HEK293 (cell line): ENCODE measurements around the gene RPS29.

Source experiments
- CTCF ChIA-PET: fragments of 350-600 bp; formaldehyde crosslinking; extraction: SDS; loops from one replicate; lab custom pipeline; 2021; ENCODE audit warnings: antibody characterized with exemption; lab: Yijun Ruan, JAX
- POLR2A ChIA-PET: fragments of 300-600 bp; formaldehyde crosslinking; extraction: SDS; loops from one replicate; lab custom pipeline; 2020; ENCODE audit warnings: antibody characterized with exemption, inconsistent platforms; lab: Yijun Ruan, JAX
- H3K27ac ChIP-seq: fragments of 200-500 bp; sonication (Bioruptor generic); 2 replicates; pipeline ENCODE4 v1.5.1; 2014; ENCODE audit warnings: low read depth, low read length, control low read depth, inconsistent platforms; ENCODE audit errors: extremely low read depth
- H3K36me3 ChIP-seq, 2 experiments: fragments of 200-500 bp in 1 of 2; sonication (Bioruptor generic) in 1 of 2; 1 replicate in 1 of 2; 2 replicates in 1 of 2; pipeline ENCODE4 v1.5.1; 2014 to 2017; ENCODE audit warnings: inconsistent platforms in 2 of 2, low read length in 2 of 2; ENCODE audit not compliant: control insufficient read depth in 2 of 2, insufficient read depth in 1 of 2
- H3K4me1 ChIP-seq: fragments of 200-500 bp; sonication (Bioruptor generic); 2 replicates; pipeline ENCODE4 v1.5.1; 2014; ENCODE audit warnings: mild to moderate bottlenecking, low read length, inconsistent platforms; ENCODE audit not compliant: control insufficient read depth, insufficient read depth
- H3K4me3 ChIP-seq: 2 replicates; pipeline ENCODE4 v1.5.1; 2011; ENCODE audit warnings: low read depth, mild to moderate bottlenecking, control low read depth, low read length, moderate library complexity
- H3K9me3 ChIP-seq: fragments of 200-500 bp; sonication (Bioruptor generic); 2 replicates; pipeline ENCODE4 v1.5.1; 2014; ENCODE audit warnings: low read depth, low read length, inconsistent platforms; ENCODE audit not compliant: control insufficient read depth, insufficient read depth
- MEIS1 ChIP-seq: sonication (generic); formaldehyde crosslinking; IDR thresholded peaks from 2 replicates; pipeline ENCODE4 v1.8.1; 2022; ENCODE audit warnings: missing genetic modification reagents, mild to moderate bottlenecking, borderline replicate concordance
- RBAK ChIP-seq: fragments of 450-650 bp; formaldehyde crosslinking; IDR thresholded peaks from 2 replicates; pipeline ENCODE4 v1.5.1; 2016; ENCODE audit warnings: missing biosample characterization, missing genetic modification characterization
- SCRT2 ChIP-seq: fragments of 450-650 bp; formaldehyde crosslinking; IDR thresholded peaks from 2 replicates; pipeline ENCODE4 v1.5.1; 2016; ENCODE audit warnings: missing biosample characterization, missing genetic modification characterization
- YY1 ChIP-seq: fragments of 450-650 bp; formaldehyde crosslinking; IDR thresholded peaks from 2 replicates; pipeline ENCODE4 v1.5.1; 2018; ENCODE audit warnings: missing biosample characterization, missing genetic modification characterization
- ZBTB11 ChIP-seq: fragments of 450-650 bp; formaldehyde crosslinking; conservative IDR thresholded peaks from 2 replicates; pipeline ENCODE4 v1.5.1; 2016; ENCODE audit warnings: low read depth, missing biosample characterization, missing genetic modification characterization
- ZBTB17 ChIP-seq: fragments of 450-650 bp; formaldehyde crosslinking; IDR thresholded peaks from 2 replicates; pipeline ENCODE4 v1.5.1; 2016; ENCODE audit warnings: missing biosample characterization, missing genetic modification characterization
- ZBTB20 ChIP-seq: fragments of 450-650 bp; formaldehyde crosslinking; IDR thresholded peaks from 2 replicates; pipeline ENCODE4 v1.5.1; 2016; ENCODE audit warnings: missing biosample characterization, missing genetic modification characterization
- ZBTB21 ChIP-seq: fragments of 450-650 bp; formaldehyde crosslinking; IDR thresholded peaks from 2 replicates; pipeline ENCODE4 v1.5.1; 2017; ENCODE audit warnings: missing biosample characterization, missing genetic modification characterization
- ZBTB48 ChIP-seq: fragments of 450-650 bp; formaldehyde crosslinking; IDR thresholded peaks from 2 replicates; pipeline ENCODE4 v1.5.1; 2016; ENCODE audit warnings: missing biosample characterization, missing genetic modification characterization
- ZFP3 ChIP-seq: fragments of 450-650 bp; formaldehyde crosslinking; IDR thresholded peaks from 2 replicates; pipeline ENCODE4 v1.5.1; 2016; ENCODE audit warnings: low read depth, missing biosample characterization, missing genetic modification characterization
- ZNF10 ChIP-seq: fragments of 450-650 bp; formaldehyde crosslinking; IDR thresholded peaks from 2 replicates; pipeline ENCODE4 v1.5.1; 2017; ENCODE audit warnings: missing biosample characterization, missing genetic modification characterization
- ZNF155 ChIP-seq: fragments of 450-650 bp; formaldehyde crosslinking; IDR thresholded peaks from 2 replicates; pipeline ENCODE4 v1.5.1; 2016; ENCODE audit warnings: missing biosample characterization, missing genetic modification characterization
- ZNF2 ChIP-seq: fragments of 450-650 bp; formaldehyde crosslinking; IDR thresholded peaks from 2 replicates; pipeline ENCODE4 v1.5.1; 2016; ENCODE audit warnings: missing biosample characterization, missing genetic modification characterization
- ZNF214 ChIP-seq: fragments of 450-650 bp; formaldehyde crosslinking; IDR thresholded peaks from 2 replicates; pipeline ENCODE4 v1.5.1; 2017; ENCODE audit warnings: missing biosample characterization, mild to moderate bottlenecking, missing genetic modification characterization, borderline replicate concordance
- ZNF23 ChIP-seq: fragments of 450-650 bp; formaldehyde crosslinking; IDR thresholded peaks from 2 replicates; pipeline ENCODE4 v1.5.1; 2016; ENCODE audit warnings: missing biosample characterization, missing genetic modification characterization, borderline replicate concordance
- ZNF404 ChIP-seq: fragments of 450-650 bp; formaldehyde crosslinking; IDR thresholded peaks from 2 replicates; pipeline ENCODE4 v1.5.1; 2017; ENCODE audit warnings: missing biosample characterization, missing genetic modification characterization
- ZNF548 ChIP-seq: fragments of 450-650 bp; formaldehyde crosslinking; IDR thresholded peaks from 2 replicates; pipeline ENCODE4 v1.5.1; 2016; ENCODE audit warnings: missing biosample characterization, missing genetic modification characterization
- ZNF560 ChIP-seq: fragments of 450-650 bp; formaldehyde crosslinking; IDR thresholded peaks from 2 replicates; pipeline ENCODE4 v1.5.1; 2017; ENCODE audit warnings: missing biosample characterization, missing genetic modification characterization, borderline replicate concordance
- ZNF561 ChIP-seq: fragments of 450-650 bp; IDR thresholded peaks from 2 replicates; pipeline ENCODE4 v1.5.1; 2018; ENCODE audit warnings: missing biosample characterization, missing genetic modification characterization, borderline replicate concordance
- ZNF623 ChIP-seq: fragments of 450-650 bp; formaldehyde crosslinking; IDR thresholded peaks from 2 replicates; pipeline ENCODE4 v1.5.1; 2016; ENCODE audit warnings: missing biosample characterization, missing genetic modification characterization
- ZNF660 ChIP-seq: fragments of 450-650 bp; IDR thresholded peaks from 2 replicates; pipeline ENCODE4 v1.5.1; 2018; ENCODE audit warnings: missing biosample characterization, mild to moderate bottlenecking, missing genetic modification characterization
- ZNF664 ChIP-seq: fragments of 450-650 bp; formaldehyde crosslinking; IDR thresholded peaks from 2 replicates; pipeline ENCODE4 v1.5.1; 2016; ENCODE audit warnings: missing biosample characterization, missing genetic modification characterization
- ZNF677 ChIP-seq: fragments of 450-650 bp; IDR thresholded peaks from 2 replicates; pipeline ENCODE4 v1.5.0; 2018; ENCODE audit warnings: missing biosample characterization, mild to moderate bottlenecking, missing genetic modification characterization, moderate library complexity
- ZNF76 ChIP-seq: fragments of 450-650 bp; formaldehyde crosslinking; IDR thresholded peaks from 2 replicates; pipeline ENCODE4; 2016; ENCODE audit warnings: low read depth, missing biosample characterization, missing genetic modification characterization, borderline replicate concordance
- ZNF777 ChIP-seq: fragments of 450-650 bp; formaldehyde crosslinking; IDR thresholded peaks from 2 replicates; pipeline ENCODE4 v1.5.1; 2017; ENCODE audit warnings: missing biosample characterization, missing genetic modification characterization, borderline replicate concordance
- TF ChIP-seq, protein P1 (sequence below): sonication (generic); formaldehyde crosslinking; IDR thresholded peaks from 2 replicates; pipeline ENCODE4 v1.8.1; 2022; ENCODE audit warnings: mild to moderate bottlenecking, moderate library complexity, missing genetic modification reagents
- TF ChIP-seq, protein P2 (sequence below): fragments of 450-650 bp; formaldehyde crosslinking; IDR thresholded peaks from 2 replicates; pipeline ENCODE4 v1.5.1; 2016; ENCODE audit warnings: missing biosample characterization, missing genetic modification characterization

Gene RPS29

DNA sequence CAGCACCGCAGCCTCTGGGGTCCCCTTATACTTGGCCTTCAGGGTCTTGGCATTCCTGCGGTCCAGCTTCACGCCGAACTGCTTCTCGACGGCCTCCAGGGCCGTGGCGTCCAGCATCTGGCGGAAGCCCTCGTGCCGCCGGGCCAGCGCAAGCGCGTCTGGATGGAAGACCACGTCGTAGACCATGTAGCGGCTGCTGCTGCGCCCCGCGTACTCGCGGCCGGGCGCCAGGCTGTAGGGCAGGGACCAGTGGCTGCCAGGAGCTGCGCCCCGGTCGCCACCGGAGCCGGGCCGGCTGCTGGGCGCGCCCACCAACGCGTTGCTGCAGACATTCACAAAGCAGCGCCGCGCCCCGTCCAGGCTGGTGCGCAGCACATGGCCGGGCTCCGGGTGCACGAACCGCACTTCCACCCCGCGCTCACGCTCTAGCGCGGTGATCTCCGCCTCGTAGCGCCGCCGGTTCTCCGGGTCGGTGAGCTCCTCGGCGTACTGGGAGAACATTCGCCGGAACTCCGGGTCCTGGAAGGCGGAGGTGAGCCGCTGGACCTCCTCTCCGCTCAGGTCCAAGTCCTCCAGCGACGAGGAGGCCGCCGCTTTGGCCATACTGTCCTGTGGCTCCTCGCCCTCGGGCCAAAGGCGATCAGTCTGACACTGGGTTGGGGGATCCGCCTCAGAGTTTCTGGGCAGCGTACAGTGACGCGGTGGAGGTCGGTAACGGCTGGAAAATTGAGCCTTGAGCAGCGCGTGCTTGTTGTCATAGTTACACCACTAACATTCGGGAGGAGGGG is 48.6 kb upstream of the RPS29 start, which contains the start of gene DNAAF2 (continued):
- TF ChIP-seq ZFP3 (tag by site-specific recombination) (0 out of 2 replicates have a peak, but pooled peaks have one; percentile 24), ZNF660 (tag by site-specific recombination) (no peak), ZNF23 (tag by site-specific recombination) (no peak), ZBTB21 (tag by site-specific recombination) (no peak), ZBTB20 (tag by site-specific recombination) (peak; percentile 72; the same call in 1 of the 2 replicates), ZNF214 (tag by site-specific recombination) (no peak), YY1 (tag by site-specific recombination) (no peak), MEIS1 (no peak), ZBTB17 (tag by site-specific recombination) (peak; percentile 72), ZNF623 (tag by site-specific recombination) (no peak), ZNF76 (tag by site-specific recombination) (peak; percentile 28; the same call in 1 of the 2 replicates), ZNF2 (tag by site-specific recombination) (no peak; the same call in 1 of the 2 replicates), ZNF10 (tag by site-specific recombination) (no peak), ZNF664 (tag by site-specific recombination) (no peak), ZBTB11 (peak; percentile 1; the same call in 1 of the 2 replicates), ZNF561 (tag by site-specific recombination) (peak; percentile 32; the same call in 1 of the 2 replicates), ZNF777 (tag by site-specific recombination) (peak; percentile 15; the same call in 1 of the 2 replicates), ZNF404 (tag by site-specific recombination) (no peak), ZNF548 (tag by site-specific recombination) (no peak)

DNA sequence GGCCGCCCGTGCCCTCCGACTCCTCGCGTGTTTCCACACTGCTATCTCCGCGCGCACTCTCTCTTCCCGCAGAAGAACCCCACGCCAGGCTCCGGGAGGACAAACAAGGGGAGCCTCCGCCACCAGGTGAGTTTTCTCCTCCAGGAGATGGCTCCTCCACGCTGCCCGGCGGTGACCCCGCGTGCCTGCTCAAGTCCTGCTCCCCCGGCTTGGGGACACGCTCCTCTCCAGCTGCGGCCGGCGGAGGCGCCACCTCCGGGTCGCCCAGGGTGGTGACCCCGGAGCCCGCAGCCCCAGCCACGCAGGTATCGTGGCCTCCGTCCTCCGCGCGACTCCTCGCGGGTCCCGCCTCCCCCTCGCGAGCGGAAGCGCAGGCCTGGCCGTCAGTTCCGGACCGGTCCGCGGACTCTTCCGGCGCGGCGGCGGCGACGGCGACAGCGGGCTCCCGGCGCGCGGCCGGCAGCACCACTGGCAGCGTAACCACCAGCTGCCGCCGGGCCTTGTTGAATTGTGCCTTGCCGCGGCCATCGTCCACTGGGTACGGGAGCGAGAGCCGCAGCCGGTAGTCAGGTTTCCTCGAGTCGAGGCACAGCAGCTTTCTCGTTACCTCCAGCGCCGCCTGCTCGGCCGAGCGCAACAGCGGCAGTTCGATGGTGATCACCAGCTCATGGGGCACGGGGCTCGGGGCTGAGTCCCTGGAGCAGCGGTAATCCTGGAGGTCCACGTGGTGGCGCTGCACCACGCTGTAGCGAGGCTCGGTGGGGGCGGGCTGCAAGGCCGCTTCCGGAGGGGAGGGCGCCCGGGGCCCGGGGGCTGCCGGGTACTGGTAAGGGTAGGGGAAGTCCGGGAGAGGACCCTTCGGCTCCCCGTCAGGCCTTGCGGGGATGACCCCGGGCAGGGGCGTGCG is 47.7 kb upstream of the RPS29 start:
- no peaks in the 10 kb centered on the region for H3K9me3 ChIP-seq
- ChIA-PET CTCF (interaction anchor here (0.5 to 2.2 kb wide), 18 partner anchors 10 to 465 kb away, joined by 3 to 16 read pairs (median 4); partner anchors contain the start of genes KLHDC2, MGAT2, NEMF and RPL36AL), POLR2A (interaction anchor here (0.5 to 2.3 kb wide), 16 partner anchors 9 to 234 kb away, joined by 3 to 44 read pairs (median 6); partner anchors contain the start of genes KLHDC2, LRR1, MGAT2 and NEMF)
- no peaks in the 10 kb centered on the region for H3K4me1 ChIP-seq
- peak overlapping the region; percentile 94 for H3K27ac ChIP-seq
- H3K4me3 ChIP-seq: peak overlapping the region; percentile 98
- H3K36me3 ChIP-seq: peaks cover 7 to 15% of the 10 kb centered on the region in 2 experiments; a peak in 2 of 3 replicates
- TF ChIP-seq ZBTB48 (tag by site-specific recombination) (peak; percentile 67; the same call in 1 of the 2 replicates), ZNF155 (tag by site-specific recombination) (no peak), ZFP3 (tag by site-specific recombination) (no peak), ZNF677 (tag by site-specific recombination) (no peak), ZNF76 (tag by site-specific recombination) (peak; percentile 91), SCRT2 (tag by site-specific recombination) (peak; percentile 94), ZNF560 (tag by site-specific recombination) (no peak), RBAK (no peak)
- TF ChIP-seq, protein P1, sequence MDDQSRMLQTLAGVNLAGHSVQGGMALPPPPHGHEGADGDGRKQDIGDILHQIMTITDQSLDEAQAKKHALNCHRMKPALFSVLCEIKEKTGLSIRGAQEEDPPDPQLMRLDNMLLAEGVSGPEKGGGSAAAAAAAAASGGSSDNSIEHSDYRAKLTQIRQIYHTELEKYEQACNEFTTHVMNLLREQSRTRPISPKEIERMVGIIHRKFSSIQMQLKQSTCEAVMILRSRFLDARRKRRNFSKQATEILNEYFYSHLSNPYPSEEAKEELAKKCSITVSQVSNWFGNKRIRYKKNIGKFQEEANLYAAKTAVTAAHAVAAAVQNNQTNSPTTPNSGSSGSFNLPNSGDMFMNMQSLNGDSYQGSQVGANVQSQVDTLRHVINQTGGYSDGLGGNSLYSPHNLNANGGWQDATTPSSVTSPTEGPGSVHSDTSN (CRISPR knock-in tag): no peak; the same call in none of the 2 replicates
- TF ChIP-seq, protein P2, sequence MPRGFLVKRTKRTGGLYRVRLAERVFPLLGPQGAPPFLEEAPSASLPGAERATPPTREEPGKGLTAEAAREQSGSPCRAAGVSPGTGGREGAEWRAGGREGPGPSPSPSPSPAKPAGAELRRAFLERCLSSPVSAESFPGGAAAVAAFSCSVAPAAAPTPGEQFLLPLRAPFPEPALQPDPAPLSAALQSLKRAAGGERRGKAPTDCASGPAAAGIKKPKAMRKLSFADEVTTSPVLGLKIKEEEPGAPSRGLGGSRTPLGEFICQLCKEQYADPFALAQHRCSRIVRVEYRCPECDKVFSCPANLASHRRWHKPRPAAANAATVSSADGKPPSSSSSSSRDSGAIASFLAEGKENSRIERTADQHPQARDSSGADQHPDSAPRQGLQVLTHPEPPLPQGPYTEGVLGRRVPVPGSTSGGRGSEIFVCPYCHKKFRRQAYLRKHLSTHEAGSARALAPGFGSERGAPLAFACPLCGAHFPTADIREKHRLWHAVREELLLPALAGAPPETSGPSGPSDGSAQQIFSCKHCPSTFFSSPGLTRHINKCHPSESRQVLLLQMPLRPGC (tag by site-specific recombination): no peak
